HFFc6 (cell line): Measurements from ENCODE around the gene RASA3. TPM values are rescaled to one million over a fixed set of nuclear protein-coding genes. Genes with fewer than 3 reads are reported as not detected.

ENCODE experiments used
- DNase-seq: peaks from one replicate; pipeline ENCODE4 v3.0.0-alpha.2; 2018
- H3K27ac Mint-ChIP-seq: 2 replicates; pipeline ENCODE4 v1.8.0; 2020; ENCODE audit warnings: mild to moderate bottlenecking, mixed read lengths
- H3K27me3 Mint-ChIP-seq: 2 replicates; pipeline ENCODE4 v1.8.0; 2021; ENCODE audit warnings: mild to moderate bottlenecking, moderate library complexity, mixed read lengths; ENCODE audit not compliant: insufficient read depth
- H3K36me3 Mint-ChIP-seq: 2 replicates; pipeline ENCODE4 v1.8.0; 2021; ENCODE audit warnings: low read depth, mixed read lengths
- H3K4me1 Mint-ChIP-seq: 2 replicates; pipeline ENCODE4 v1.8.0; 2020; ENCODE audit warnings: low read depth, mixed read lengths
- H3K4me3 Mint-ChIP-seq: 2 replicates; pipeline ENCODE4 v1.8.0; 2020; ENCODE audit warnings: mild to moderate bottlenecking, moderate library complexity, mixed read lengths
- H3K9me3 Mint-ChIP-seq: 2 replicates; pipeline ENCODE4 v1.8.0; 2020; ENCODE audit warnings: mild to moderate bottlenecking, mixed read lengths
- total RNA-seq, 6 experiments: library from RNA; stranded (reverse); fragmentation: NEBNext Ultra II Directional; extraction: Animal tissue kit (Norgen Biotek cat#: 25700); gene quantifications; 2 replicates in 1 of 6; 3 replicates in 5 of 6; pipeline ENCODE4 v1.2.3, GENCODE V29; 2021
- TF ChIP-seq, protein P1 (sequence below): fragments of 200-600 bp; sonication (generic); IDR thresholded peaks from 2 replicates; pipeline ENCODE4 v1.5.0; 2021; ENCODE audit warnings: antibody characterized with exemption, mild to moderate bottlenecking

RASA3 gene
- total RNA-seq, 6 experiments from 2014 or later, result 31.6 to 37.6 (median 33.1) TPM

DNA sequence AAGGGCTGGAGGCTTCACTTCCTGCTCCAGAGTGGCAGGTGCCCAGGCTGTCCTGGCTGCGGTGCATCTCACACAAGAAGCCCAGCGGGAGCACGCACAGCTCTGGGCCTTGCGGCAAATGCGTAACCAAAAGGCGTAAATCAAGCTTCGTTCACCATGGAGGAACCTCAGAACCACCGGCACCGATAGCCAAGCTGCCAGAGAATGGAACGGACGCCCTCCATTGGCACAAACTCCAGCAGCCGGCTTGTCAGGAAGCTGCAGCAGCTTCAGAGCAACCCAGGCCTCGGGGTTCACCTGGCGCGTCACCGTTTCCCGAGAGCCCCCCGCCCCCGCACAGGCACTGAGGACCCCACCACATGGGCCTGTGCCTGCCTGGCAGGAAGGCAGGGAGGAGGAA lies 76.7 kb downstream of the RASA3 start:
- Mint-ChIP-seq H3K27ac (no peak overlapping the region), H3K9me3 (no peaks in the 10 kb centered on the region), H3K4me1 (peaks cover 18% of the 10 kb centered on the region), H3K36me3 (peaks cover 19% of the 10 kb centered on the region; the same call in 1 of the 2 replicates), H3K4me3 (no peak overlapping the region), H3K27me3 (peaks cover 5% of the 10 kb centered on the region)
- TF ChIP-seq, protein P1, sequence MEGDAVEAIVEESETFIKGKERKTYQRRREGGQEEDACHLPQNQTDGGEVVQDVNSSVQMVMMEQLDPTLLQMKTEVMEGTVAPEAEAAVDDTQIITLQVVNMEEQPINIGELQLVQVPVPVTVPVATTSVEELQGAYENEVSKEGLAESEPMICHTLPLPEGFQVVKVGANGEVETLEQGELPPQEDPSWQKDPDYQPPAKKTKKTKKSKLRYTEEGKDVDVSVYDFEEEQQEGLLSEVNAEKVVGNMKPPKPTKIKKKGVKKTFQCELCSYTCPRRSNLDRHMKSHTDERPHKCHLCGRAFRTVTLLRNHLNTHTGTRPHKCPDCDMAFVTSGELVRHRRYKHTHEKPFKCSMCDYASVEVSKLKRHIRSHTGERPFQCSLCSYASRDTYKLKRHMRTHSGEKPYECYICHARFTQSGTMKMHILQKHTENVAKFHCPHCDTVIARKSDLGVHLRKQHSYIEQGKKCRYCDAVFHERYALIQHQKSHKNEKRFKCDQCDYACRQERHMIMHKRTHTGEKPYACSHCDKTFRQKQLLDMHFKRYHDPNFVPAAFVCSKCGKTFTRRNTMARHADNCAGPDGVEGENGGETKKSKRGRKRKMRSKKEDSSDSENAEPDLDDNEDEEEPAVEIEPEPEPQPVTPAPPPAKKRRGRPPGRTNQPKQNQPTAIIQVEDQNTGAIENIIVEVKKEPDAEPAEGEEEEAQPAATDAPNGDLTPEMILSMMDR, result no peak
- no peak for DNase-seq

DNA sequence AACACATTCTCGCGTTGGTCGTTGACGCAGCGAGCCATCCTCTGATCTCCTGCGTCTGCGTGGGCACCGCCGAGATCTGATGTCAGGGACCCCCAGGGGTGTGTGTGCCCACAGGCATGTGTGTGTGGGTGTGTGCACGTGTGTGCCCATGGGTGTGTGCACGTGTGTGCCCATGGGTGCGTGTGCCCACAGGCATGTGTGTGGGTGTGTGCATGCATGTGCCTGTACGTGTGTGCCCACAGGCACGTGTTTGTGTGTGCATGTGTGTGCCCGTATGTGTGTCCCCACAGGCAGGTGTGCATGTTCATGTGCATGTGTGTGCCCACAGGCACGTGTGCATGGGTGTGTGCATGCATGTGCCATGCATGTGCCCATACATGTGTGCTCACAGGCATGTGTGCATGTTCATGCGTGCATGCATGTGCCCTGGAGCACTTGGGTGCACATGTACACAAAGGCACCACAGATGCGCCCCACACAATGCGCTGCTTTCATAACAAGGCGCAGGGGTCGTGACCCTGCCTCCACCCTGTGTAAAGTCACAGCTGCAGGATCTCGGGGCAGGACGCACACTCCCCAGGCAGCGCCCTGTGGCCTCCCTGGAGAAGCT lies 77.5 kb downstream of the RASA3 start:
- Mint-ChIP-seq H3K27me3 (peaks cover 5% of the 10 kb centered on the region), H3K4me1 (peaks cover 18% of the 10 kb centered on the region), H3K4me3 (no peak overlapping the region), H3K27ac (no peak overlapping the region), H3K36me3 (peaks cover 18% of the 10 kb centered on the region; the same call in 1 of the 2 replicates), H3K9me3 (no peaks in the 10 kb centered on the region)
- TF ChIP-seq, protein P1, result no peak
- DNase-seq, result no peak

DNA sequence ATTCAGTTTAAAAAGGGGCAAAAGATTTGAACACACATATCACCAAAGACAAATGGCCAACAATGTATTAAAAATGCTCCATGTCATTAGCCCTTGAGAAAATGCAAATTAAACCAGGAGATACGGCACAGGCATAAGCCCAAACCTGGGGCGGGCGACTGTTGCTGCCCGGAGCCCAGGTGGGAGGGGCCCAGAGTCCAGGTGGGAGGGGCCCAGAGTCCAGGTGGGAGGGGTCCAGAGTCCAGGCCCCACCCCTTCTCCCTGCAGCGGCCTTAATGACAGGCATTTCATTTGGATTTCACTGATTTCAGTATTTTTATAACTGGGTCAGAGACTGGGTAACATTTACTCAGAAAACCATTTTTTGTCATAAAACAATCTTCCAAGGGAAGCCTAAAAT lies 78.2 kb downstream of the RASA3 start:
- peaks cover 15% of the 10 kb centered on the region; the same call in 1 of the 2 replicates for H3K36me3 Mint-ChIP-seq
- no peak for DNase-seq
- no peak overlapping the region for H3K4me3 Mint-ChIP-seq
- peaks cover 18% of the 10 kb centered on the region for H3K4me1 Mint-ChIP-seq
- no peaks in the 10 kb centered on the region for H3K9me3 Mint-ChIP-seq
- peaks cover 5% of the 10 kb centered on the region for H3K27me3 Mint-ChIP-seq
- no peak overlapping the region for H3K27ac Mint-ChIP-seq
- TF ChIP-seq, protein P1, result no peak

DNA sequence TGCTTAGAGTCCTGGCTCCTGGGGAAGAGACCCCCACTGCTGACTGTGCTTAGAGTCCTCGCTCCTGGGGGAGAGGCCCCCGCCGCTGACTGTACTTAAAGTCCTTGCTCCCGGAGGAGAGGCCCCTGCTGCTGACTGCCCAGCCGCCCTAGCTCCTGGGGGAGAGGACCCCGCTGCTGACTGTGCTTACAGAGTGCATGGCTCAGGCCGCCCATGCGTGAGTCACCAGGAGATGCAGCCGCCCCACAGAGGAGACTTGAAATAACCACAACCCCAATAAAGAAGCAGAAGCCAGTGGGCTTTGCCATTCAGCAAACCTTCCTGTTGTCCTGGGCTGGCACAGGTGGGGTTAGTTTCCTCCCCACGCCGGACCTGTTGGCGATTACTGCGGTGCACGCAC lies 79.4 kb downstream of the RASA3 start:
- Mint-ChIP-seq H3K27me3 (peaks cover 5% of the 10 kb centered on the region), H3K36me3 (peaks cover 15% of the 10 kb centered on the region; the same call in 1 of the 2 replicates), H3K4me1 (peaks cover 18% of the 10 kb centered on the region), H3K9me3 (no peaks in the 10 kb centered on the region), H3K4me3 (peak overlapping the region; percentile 59), H3K27ac (peak overlapping the region; percentile 87)
- DNase-seq, result peak; percentile 51
- TF ChIP-seq, protein P1, result no peak

DNA sequence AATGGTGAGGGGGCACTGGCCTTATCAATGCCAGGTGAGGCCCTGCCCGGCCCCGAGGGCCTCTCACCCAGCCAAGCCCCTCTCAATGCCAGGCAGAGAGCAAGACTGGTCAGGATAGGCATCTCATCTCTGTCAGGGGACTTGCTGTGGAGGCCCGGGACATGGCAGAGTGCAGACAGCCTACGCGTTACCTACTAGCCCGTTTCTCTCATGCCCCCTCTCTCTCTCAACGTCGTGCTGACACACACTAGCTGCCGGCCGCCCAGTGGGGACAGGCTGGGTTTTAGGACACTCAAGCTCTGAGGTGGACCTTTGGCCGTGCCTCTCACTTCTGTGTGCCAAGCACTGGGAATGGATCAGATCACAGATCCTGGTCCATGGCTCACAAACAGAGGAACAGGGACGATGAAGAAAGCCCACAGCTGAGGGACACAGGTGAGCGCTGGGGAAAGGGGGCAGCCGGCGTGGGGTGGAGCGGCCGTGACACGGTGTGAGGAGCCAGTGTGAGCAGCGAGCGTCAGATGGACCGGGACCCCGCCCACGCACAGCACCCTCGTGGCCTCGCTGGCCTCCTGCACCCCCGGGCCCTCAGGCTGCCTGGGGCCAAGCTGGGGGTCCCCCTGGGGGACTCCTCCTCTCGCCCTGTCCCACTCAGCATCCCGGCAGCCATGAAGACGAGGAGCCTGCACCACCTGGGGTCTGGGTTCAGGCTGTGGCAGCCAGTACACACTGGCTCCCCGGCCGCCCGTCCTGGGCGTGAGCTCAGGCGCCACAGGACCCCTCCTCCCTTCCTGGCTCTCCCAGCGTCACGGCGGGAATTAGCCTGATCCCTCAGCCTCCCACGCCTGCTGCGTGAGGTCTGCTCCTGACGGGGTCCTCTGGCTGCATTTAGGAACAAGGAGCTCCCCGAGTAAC lies 81.6 kb downstream of the RASA3 start:
- H3K4me3 Mint-ChIP-seq, result no peak overlapping the region
- H3K9me3 Mint-ChIP-seq, result no peaks in the 10 kb centered on the region
- H3K27ac Mint-ChIP-seq, result no peak overlapping the region; the same call in 1 of the 2 replicates
- H3K36me3 Mint-ChIP-seq, result peaks cover 15% of the 10 kb centered on the region
- TF ChIP-seq, protein P1, result no peak
- peaks cover 22% of the 10 kb centered on the region for H3K4me1 Mint-ChIP-seq
- DNase-seq, result no peak
- peaks cover 2% of the 10 kb centered on the region for H3K27me3 Mint-ChIP-seq
